Right lobe of liver (tissue), 4 donors: ENCODE data around the gene OBP2B.

Source experiments
- POLR2A ChIP-seq: fragments of 450-650 bp; IDR thresholded peaks from one replicate; pipeline ENCODE4 v1.6.1; 2017; ENCODE audit warnings: antibody characterized with exemption, mild to moderate bottlenecking
- TF ChIP-seq, protein P1 (sequence below), 4 donors: fragments of 200-600 bp in 3 of 4; fragments of 450-650 bp in 1 of 4; IDR thresholded peaks; one replicate each; pipeline versions ENCODE4 v1.5.1 to v1.8.0; 2016 to 2022; ENCODE audit warnings: antibody characterized with exemption in 4 of 4, mild to moderate bottlenecking in 2 of 4
- donor health status: DM: no; HTN: no; CAD: no.
- donor health status: DM: no; HTN: no; CAD: no.
- donor health status: DM: no; HTN: yes; CAD: no.

DNA sequence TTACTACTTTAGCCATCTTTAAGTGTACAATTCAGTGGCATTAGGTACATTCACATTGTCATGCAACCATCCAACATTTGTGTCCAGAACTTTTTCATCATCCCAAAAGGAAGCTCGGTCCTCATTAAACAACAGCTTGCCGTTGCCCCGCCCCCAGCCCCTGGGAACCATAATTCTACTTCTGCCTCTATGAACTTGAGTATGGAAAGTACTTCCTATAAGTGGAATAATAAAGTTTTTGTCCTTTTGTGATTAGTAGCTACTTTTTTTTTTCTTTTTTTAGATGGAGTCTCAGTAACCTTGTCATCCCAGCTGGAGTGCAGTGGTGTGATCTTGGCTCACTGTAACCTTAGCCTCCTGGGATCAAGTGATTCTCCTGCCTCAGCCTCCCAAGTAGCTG, 50.4 kb downstream of the OBP2B start:
- TF ChIP-seq, protein P1, sequence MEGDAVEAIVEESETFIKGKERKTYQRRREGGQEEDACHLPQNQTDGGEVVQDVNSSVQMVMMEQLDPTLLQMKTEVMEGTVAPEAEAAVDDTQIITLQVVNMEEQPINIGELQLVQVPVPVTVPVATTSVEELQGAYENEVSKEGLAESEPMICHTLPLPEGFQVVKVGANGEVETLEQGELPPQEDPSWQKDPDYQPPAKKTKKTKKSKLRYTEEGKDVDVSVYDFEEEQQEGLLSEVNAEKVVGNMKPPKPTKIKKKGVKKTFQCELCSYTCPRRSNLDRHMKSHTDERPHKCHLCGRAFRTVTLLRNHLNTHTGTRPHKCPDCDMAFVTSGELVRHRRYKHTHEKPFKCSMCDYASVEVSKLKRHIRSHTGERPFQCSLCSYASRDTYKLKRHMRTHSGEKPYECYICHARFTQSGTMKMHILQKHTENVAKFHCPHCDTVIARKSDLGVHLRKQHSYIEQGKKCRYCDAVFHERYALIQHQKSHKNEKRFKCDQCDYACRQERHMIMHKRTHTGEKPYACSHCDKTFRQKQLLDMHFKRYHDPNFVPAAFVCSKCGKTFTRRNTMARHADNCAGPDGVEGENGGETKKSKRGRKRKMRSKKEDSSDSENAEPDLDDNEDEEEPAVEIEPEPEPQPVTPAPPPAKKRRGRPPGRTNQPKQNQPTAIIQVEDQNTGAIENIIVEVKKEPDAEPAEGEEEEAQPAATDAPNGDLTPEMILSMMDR (IDR thresholded peaks at IDR 0.05) = no peak
- TF ChIP-seq POLR2A = no peak
